ENCODE results near the gene SRXN1.

DNA sequence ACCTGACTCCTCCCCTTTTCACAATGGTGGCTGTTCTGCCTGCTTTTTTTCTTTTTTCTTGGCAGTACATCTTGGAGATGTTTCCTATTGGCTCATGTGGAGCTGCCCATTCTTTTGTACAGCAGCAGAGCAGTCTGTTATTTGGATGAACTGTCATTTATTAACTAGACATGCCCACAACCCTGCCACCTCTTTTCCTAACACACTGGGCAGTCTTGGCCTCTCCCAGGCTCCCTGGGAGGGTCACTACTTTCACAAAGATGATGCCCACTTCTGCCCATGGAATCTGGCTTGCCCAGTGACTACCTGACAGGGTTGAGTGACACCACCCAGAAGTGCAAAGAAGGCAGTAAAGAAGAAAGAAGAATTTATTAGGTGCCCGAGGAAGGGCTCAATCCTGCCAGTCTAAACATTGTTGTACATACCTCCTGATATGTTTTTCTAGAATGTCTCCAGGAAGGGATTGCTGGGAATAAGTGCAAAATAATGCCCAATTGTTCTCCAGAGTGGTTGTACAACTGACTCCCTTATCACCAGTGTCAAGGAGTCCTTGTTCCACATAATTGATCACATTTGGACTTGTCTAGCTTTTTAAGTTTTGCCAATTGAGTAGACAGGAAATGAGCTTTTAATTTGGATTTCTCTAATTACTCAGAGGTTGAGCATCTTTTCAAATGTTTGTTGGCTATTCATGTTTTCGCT, 42.3 kb upstream of the SRXN1 start:
- TF ChIP-seq BCL11A (tag by site-specific recombination; IDR thresholded peaks at IDR 0.05; ENCODE audit: low read depth) (no peak), ZNF830 (tag by site-specific recombination; IDR thresholded peaks at IDR 0.05; ENCODE audit: low read depth) (no peak), ZNF768 (tag by site-specific recombination; IDR thresholded peaks at IDR 0.05) (no peak), ZNF473 (tag by site-specific recombination; IDR thresholded peaks at IDR 0.05) (no peak), KLF16 (tag by site-specific recombination; IDR thresholded peaks at IDR 0.05) (no peak), ZBTB17 (tag by site-specific recombination; IDR thresholded peaks at IDR 0.05) (no peak), ZEB2 (tag by site-specific recombination; IDR thresholded peaks at IDR 0.05) (no peak)
- TF ChIP-seq, protein P1, sequence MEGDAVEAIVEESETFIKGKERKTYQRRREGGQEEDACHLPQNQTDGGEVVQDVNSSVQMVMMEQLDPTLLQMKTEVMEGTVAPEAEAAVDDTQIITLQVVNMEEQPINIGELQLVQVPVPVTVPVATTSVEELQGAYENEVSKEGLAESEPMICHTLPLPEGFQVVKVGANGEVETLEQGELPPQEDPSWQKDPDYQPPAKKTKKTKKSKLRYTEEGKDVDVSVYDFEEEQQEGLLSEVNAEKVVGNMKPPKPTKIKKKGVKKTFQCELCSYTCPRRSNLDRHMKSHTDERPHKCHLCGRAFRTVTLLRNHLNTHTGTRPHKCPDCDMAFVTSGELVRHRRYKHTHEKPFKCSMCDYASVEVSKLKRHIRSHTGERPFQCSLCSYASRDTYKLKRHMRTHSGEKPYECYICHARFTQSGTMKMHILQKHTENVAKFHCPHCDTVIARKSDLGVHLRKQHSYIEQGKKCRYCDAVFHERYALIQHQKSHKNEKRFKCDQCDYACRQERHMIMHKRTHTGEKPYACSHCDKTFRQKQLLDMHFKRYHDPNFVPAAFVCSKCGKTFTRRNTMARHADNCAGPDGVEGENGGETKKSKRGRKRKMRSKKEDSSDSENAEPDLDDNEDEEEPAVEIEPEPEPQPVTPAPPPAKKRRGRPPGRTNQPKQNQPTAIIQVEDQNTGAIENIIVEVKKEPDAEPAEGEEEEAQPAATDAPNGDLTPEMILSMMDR (tag by site-specific recombination; IDR thresholded peaks at IDR 0.05) = no peak

Data from HEK293 (cell line).